ENCODE results near the gene TBL1XR1. TPM values are rescaled to one million over a fixed set of nuclear protein-coding genes. Genes with fewer than 3 reads are reported as not detected.
"Not testable (repeated sequence)": the region's sequence is repeated elsewhere in the genome, so short reads cannot be mapped to it uniquely, and the experiment has no call there.

The TBL1XR1 gene
- total and polyA plus RNA-seq, 2 of the 4 experiments (the other 2 are of a cell fraction), result 25.2 to 170 TPM

GRCh38 chr3:177190184-177190583, 7.1 kb downstream of the TBL1XR1 start:
- WGBS, 2 experiments (ENCODE audit: extremely low coverage in 2 of 2, insufficient read length in 1 of 2), result no CpG with 5 or more reads among the region's 5 CpGs
- DNase-seq; H3K4ac ChIP-seq (ENCODE audit: low read depth, low read length): not testable (repeated sequence)

GRCh38 chr3:177188325-177188724, 9.0 kb downstream of the TBL1XR1 start:
- no CpG with 5 or more reads among the region's 4 CpGs for WGBS, 2 experiments (ENCODE audit: extremely low coverage in 2 of 2, insufficient read length in 1 of 2)
- H3K27me3 ChIP-seq (ENCODE audit: control insufficient read depth, insufficient read depth, low read length); H4K91ac ChIP-seq (ENCODE audit: insufficient read depth, low read depth, low read length); H3K36me3 ChIP-seq (ENCODE audit: control insufficient read depth, insufficient read depth, low read length); H3K9ac ChIP-seq (ENCODE audit: low read depth, low read length); intact Hi-C loops (cut with micrococcal nuclease); H2AK5ac ChIP-seq (ENCODE audit: low read depth, low read length); H4K8ac ChIP-seq (ENCODE audit: low read depth in 2 of 2, low read length in 2 of 2); H3K27ac ChIP-seq (ENCODE audit: insufficient read depth, low read length); H3K4ac ChIP-seq (ENCODE audit: low read depth, low read length); H2BK15ac ChIP-seq (ENCODE audit: low read depth, low read length); H3K23ac ChIP-seq (ENCODE audit: low read depth, low read length); H2BK20ac ChIP-seq (ENCODE audit: low read depth, low read length); ATAC-seq (ENCODE audit: low read depth); H3K56ac ChIP-seq (ENCODE audit: extremely low read depth, insufficient read depth, low read length); H3K4me3 ChIP-seq (ENCODE audit: insufficient read depth, low read depth, low read length); H3K18ac ChIP-seq (ENCODE audit: low read depth, low read length); H2BK5ac ChIP-seq (ENCODE audit: low read depth, low read length, poor library complexity, severe bottlenecking); BruUV-seq (replicated peaks); H2AK9ac ChIP-seq (replicated peaks; ENCODE audit: low read depth, low read length, poor library complexity); DNase-seq; H3K14ac ChIP-seq (replicated peaks; ENCODE audit: low read depth, low read length); H3K4me2 ChIP-seq (ENCODE audit: low read depth, low read length); H3K9me3 ChIP-seq (ENCODE audit: control insufficient read depth, insufficient read depth, low read length); H4K5ac ChIP-seq (ENCODE audit: low read depth, low read length); H3K9me1 ChIP-seq (ENCODE audit: insufficient read depth, low read length); H2AFZ ChIP-seq (replicated peaks; ENCODE audit: low read length, poor library complexity); CTCF ChIA-PET; H2BK120ac ChIP-seq (ENCODE audit: low read depth, low read length); dilution Hi-C loops (cut with HindIII; ENCODE audit: low sequenced_read_pairs, unreplicated experiment): not testable (repeated sequence)
- Histone ChIP-seq H4K20me1 (ENCODE audit: insufficient read depth, low read length) (peaks cover 82% of the 10 kb centered on the region), H3K4me1 (ENCODE audit: control insufficient read depth, insufficient read depth, low read length) (peaks cover 13% of the 10 kb centered on the region), H3K79me1 (ENCODE audit: low read depth in 1 of 2, low read length in 2 of 2) (peaks cover 4 to 36% of the 10 kb centered on the region in 2 experiments; a peak in 3 of 4 replicates)
- POLR2A ChIA-PET (ENCODE audit: unreplicated experiment), result interaction anchor here (0.6 kb wide), 1 partner anchor 10 kb away, joined by 3 read pairs; no protein-coding TSS in a partner anchor
- in situ Hi-C loops (cut with MboI; ENCODE audit: low sequenced_read_pairs), result loop anchor here (10.0 kb wide), 1 partner anchor 1136 kb away; no protein-coding TSS in a partner anchor

More at GRCh38 chr3:177190184-177190583, 7.1 kb downstream of the TBL1XR1 start:
- H2BK15ac ChIP-seq (ENCODE audit: low read depth, low read length); H3K9ac ChIP-seq (ENCODE audit: low read depth, low read length); H2BK5ac ChIP-seq (ENCODE audit: low read depth, low read length, poor library complexity, severe bottlenecking); H4K5ac ChIP-seq (ENCODE audit: low read depth, low read length); BruUV-seq (replicated peaks); H4K91ac ChIP-seq (ENCODE audit: insufficient read depth, low read depth, low read length); H3K27me3 ChIP-seq (ENCODE audit: control insufficient read depth, insufficient read depth, low read length); ATAC-seq (ENCODE audit: low read depth); H2AK9ac ChIP-seq (replicated peaks; ENCODE audit: low read depth, low read length, poor library complexity); H2BK120ac ChIP-seq (ENCODE audit: low read depth, low read length); H3K4me2 ChIP-seq (ENCODE audit: low read depth, low read length); H2BK20ac ChIP-seq (ENCODE audit: low read depth, low read length); dilution Hi-C loops (cut with HindIII; ENCODE audit: low sequenced_read_pairs, unreplicated experiment); H3K4me1 ChIP-seq (ENCODE audit: control insufficient read depth, insufficient read depth, low read length); H3K23ac ChIP-seq (ENCODE audit: low read depth, low read length); H3K9me1 ChIP-seq (ENCODE audit: insufficient read depth, low read length); H3K14ac ChIP-seq (replicated peaks; ENCODE audit: low read depth, low read length); POLR2A ChIA-PET (ENCODE audit: unreplicated experiment); H3K18ac ChIP-seq (ENCODE audit: low read depth, low read length); H3K4me3 ChIP-seq (ENCODE audit: insufficient read depth, low read depth, low read length); H3K9me3 ChIP-seq (ENCODE audit: control insufficient read depth, insufficient read depth, low read length); in situ Hi-C loops (cut with MboI; ENCODE audit: low sequenced_read_pairs); H2AK5ac ChIP-seq (ENCODE audit: low read depth, low read length); H4K8ac ChIP-seq (ENCODE audit: low read depth in 2 of 2, low read length in 2 of 2); H3K36me3 ChIP-seq (ENCODE audit: control insufficient read depth, insufficient read depth, low read length); H2AFZ ChIP-seq (replicated peaks; ENCODE audit: low read length, poor library complexity); H3K56ac ChIP-seq (ENCODE audit: extremely low read depth, insufficient read depth, low read length); H3K27ac ChIP-seq (ENCODE audit: insufficient read depth, low read length): not testable (repeated sequence)
- CTCF ChIA-PET, result interaction anchor here (0.5 kb wide), 1 partner anchor 530 kb away, joined by 3 read pairs; no protein-coding TSS in a partner anchor
- Histone ChIP-seq H3K79me1 (ENCODE audit: low read depth in 1 of 2, low read length in 2 of 2) (peaks cover 0 to 31% of the 10 kb centered on the region in 2 experiments; a peak in 2 of 4 replicates), H4K20me1 (ENCODE audit: insufficient read depth, low read length) (peaks cover 78% of the 10 kb centered on the region)
- intact Hi-C loops (cut with micrococcal nuclease), result loop anchor here (10.0 kb wide), 2 partner anchors 405 to 635 kb away; no protein-coding TSS in a partner anchor

Measured in IMR-90 (cell line).